ENCODE measurements around the gene RPTOR.

DNA sequence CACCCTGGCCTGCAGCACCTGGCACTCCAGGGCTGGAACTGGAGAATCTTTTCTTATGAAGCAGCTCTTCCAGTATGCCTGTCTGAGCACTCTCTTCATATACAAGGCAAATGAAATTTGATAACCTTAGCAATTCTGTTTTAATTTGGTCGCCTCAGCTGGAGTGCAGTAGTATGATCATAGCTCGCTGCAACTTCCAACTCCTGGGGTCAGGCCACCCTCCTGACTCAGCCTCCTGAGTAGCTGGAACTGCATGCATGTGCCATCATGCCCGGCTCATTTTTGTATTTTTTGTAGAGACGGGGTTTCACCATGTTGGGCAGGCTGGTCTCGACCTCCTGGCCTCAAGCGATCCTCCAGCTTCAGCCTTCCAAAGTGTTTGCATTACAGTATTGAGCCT lies 306.2 kb downstream of the RPTOR start:
- TF ChIP-seq POLR2A (IDR thresholded peaks at IDR 0.05; ENCODE audit: low read depth, low read length) (no peak), POU2F2 (IDR thresholded peaks at IDR 0.05; ENCODE audit: low read depth, low read length) (no peak), POLR2AphosphoS5 (IDR thresholded peaks at IDR 0.05; ENCODE audit: low read depth, low read length) (no peak)

Data from GM12891 (cell line).